IMR-90 (cell line): ENCODE data around the gene RGS12. TPM values are rescaled to one million over a fixed set of nuclear protein-coding genes. Genes with fewer than 3 reads are reported as not detected.

Experiments
- ATAC-seq: fragments of 200-7000 bp; cut with Tn5 transposase; 2 replicates; pipeline ENCODE4 v1.9.1; 2020; ENCODE audit warnings: low read depth, mild to moderate bottlenecking, moderate library complexity
- BruUV-seq: library from RNA; stranded (reverse); fragments of 400-500 nt; replicated peaks from 2 replicates; lab custom pipeline; 2021; lab: Mats Ljungman, UMichigan
- CTCF ChIA-PET: fragments of 300-600 bp; formaldehyde crosslinking; extraction: SDS; loops from one replicate; lab custom pipeline; 2021; ENCODE audit warnings: antibody characterized with exemption; lab: Yijun Ruan, JAX
- POLR2A ChIA-PET: fragments of 300-600 bp; sonication (Branson Sonifier 250); formaldehyde crosslinking; loops from one replicate; lab custom pipeline; 2022; ENCODE audit warnings: antibody characterized with exemption; ENCODE audit not compliant: unreplicated experiment; lab: Charles Lee
- DNase-seq: peaks from one replicate; pipeline ENCODE4 v3.0.0; 2013
- H2AFZ ChIP-seq: replicated peaks from 2 replicates; pipeline ENCODE3; 2013; ENCODE audit warnings: low read length, mild to moderate bottlenecking; ENCODE audit not compliant: poor library complexity
- H2AK5ac ChIP-seq: 2 replicates; pipeline ENCODE4 v1.6.1; 2013; ENCODE audit warnings: low read depth, low read length, inconsistent platforms
- H2AK9ac ChIP-seq: replicated peaks from 2 replicates; pipeline ENCODE3; 2013; ENCODE audit warnings: mild to moderate bottlenecking, low read depth, low read length, moderate library complexity; ENCODE audit not compliant: poor library complexity
- H2BK120ac ChIP-seq: 2 replicates; pipeline ENCODE4 v1.6.1; 2013; ENCODE audit warnings: low read depth, low read length, inconsistent platforms
- H2BK15ac ChIP-seq: 3 replicates; pipeline ENCODE4 v1.6.1; 2013; ENCODE audit warnings: low read depth, low read length, inconsistent platforms
- H2BK20ac ChIP-seq: 2 replicates; pipeline ENCODE4 v1.6.1; 2013; ENCODE audit warnings: low read depth, mild to moderate bottlenecking, inconsistent platforms, low read length, moderate library complexity
- H2BK5ac ChIP-seq: 2 replicates; pipeline ENCODE4 v1.6.1; 2013; ENCODE audit warnings: mild to moderate bottlenecking, low read depth, low read length, inconsistent platforms; ENCODE audit not compliant: poor library complexity, severe bottlenecking
- H3K14ac ChIP-seq: replicated peaks from 2 replicates; pipeline ENCODE4 v1.6.1; 2013; ENCODE audit warnings: low read depth, low read length, inconsistent platforms
- H3K18ac ChIP-seq: 2 replicates; pipeline ENCODE4 v1.6.1; 2013; ENCODE audit warnings: low read depth, low read length, control low read depth
- H3K23ac ChIP-seq: 2 replicates; pipeline ENCODE4 v1.6.1; 2013; ENCODE audit warnings: low read depth, low read length, inconsistent platforms
- H3K27ac ChIP-seq: 2 replicates; pipeline ENCODE4 v1.5.1; 2013; ENCODE audit warnings: mild to moderate bottlenecking, control low read depth, low read length; ENCODE audit not compliant: insufficient read depth
- H3K27me3 ChIP-seq: 2 replicates; pipeline ENCODE4 v1.6.1; 2013; ENCODE audit warnings: low read length; ENCODE audit not compliant: control insufficient read depth, insufficient read depth
- H3K36me3 ChIP-seq: 2 replicates; pipeline ENCODE4 v1.6.1; 2013; ENCODE audit warnings: low read length, mixed read lengths; ENCODE audit not compliant: control insufficient read depth, insufficient read depth
- H3K4ac ChIP-seq: 2 replicates; pipeline ENCODE4 v1.6.1; 2013; ENCODE audit warnings: low read depth, low read length, inconsistent platforms
- H3K4me1 ChIP-seq: 2 replicates; pipeline ENCODE4 v1.6.1; 2013; ENCODE audit warnings: low read length, mixed read lengths; ENCODE audit not compliant: control insufficient read depth, insufficient read depth
- H3K4me2 ChIP-seq: 2 replicates; pipeline ENCODE4 v1.6.1; 2013; ENCODE audit warnings: low read depth, mild to moderate bottlenecking, control low read depth, low read length, moderate library complexity
- H3K4me3 ChIP-seq: 2 replicates; pipeline ENCODE4 v1.5.1; 2013; ENCODE audit warnings: low read depth, mild to moderate bottlenecking, control low read depth, low read length, moderate library complexity; ENCODE audit not compliant: insufficient read depth
- H3K56ac ChIP-seq: 2 replicates; pipeline ENCODE4 v1.6.1; 2013; ENCODE audit warnings: low read length, inconsistent platforms; ENCODE audit not compliant: insufficient read depth; ENCODE audit errors: extremely low read depth
- H3K79me1 ChIP-seq, 2 experiments: 2 replicates each; pipeline ENCODE4 v1.6.1; 2013; ENCODE audit warnings: low read length in 2 of 2, inconsistent platforms in 1 of 2, low read depth in 1 of 2
- H3K9ac ChIP-seq: 2 replicates; pipeline ENCODE4 v1.6.1; 2013; ENCODE audit warnings: low read depth, low read length, control low read depth
- H3K9me1 ChIP-seq: 2 replicates; pipeline ENCODE4 v1.6.1; 2013; ENCODE audit warnings: low read length, inconsistent platforms; ENCODE audit not compliant: insufficient read depth
- H3K9me3 ChIP-seq: 2 replicates; pipeline ENCODE4 v1.6.1; 2013; ENCODE audit warnings: low read length; ENCODE audit not compliant: control insufficient read depth, insufficient read depth
- H4K20me1 ChIP-seq: 2 replicates; pipeline ENCODE4 v1.6.1; 2013; ENCODE audit warnings: low read length, inconsistent platforms; ENCODE audit not compliant: insufficient read depth
- H4K5ac ChIP-seq: 2 replicates; pipeline ENCODE4 v1.6.1; 2013; ENCODE audit warnings: mild to moderate bottlenecking, low read depth, low read length, control low read depth
- H4K8ac ChIP-seq, 2 experiments: 2 replicates each; pipeline ENCODE4 v1.6.1; 2013; ENCODE audit warnings: low read depth in 2 of 2, low read length in 2 of 2, control low read depth in 1 of 2, inconsistent platforms in 1 of 2
- H4K91ac ChIP-seq: 2 replicates; pipeline ENCODE4 v1.6.1; 2013; ENCODE audit warnings: low read depth, low read length, inconsistent platforms; ENCODE audit not compliant: insufficient read depth
- BHLHE40 ChIP-seq: fragments of 150-350 bp; IDR thresholded peaks from 2 replicates; pipeline ENCODE4 v1.6.1; 2016; ENCODE audit warnings: mild to moderate bottlenecking, low read depth, low read length
- CEBPB ChIP-seq: IDR thresholded peaks from 2 replicates; pipeline ENCODE4 v1.6.1; 2012; ENCODE audit warnings: low read depth, low read length, improper control_type of control experiment
- CHD1 ChIP-seq: IDR thresholded peaks from 2 replicates; pipeline ENCODE4 v1.6.1; 2012; ENCODE audit warnings: low read depth, low read length, improper control_type of control experiment
- FOS ChIP-seq: fragments of 150-350 bp; IDR thresholded peaks from 2 replicates; pipeline ENCODE4 v1.6.1; 2016; ENCODE audit warnings: low read depth, low read length
- MAFK ChIP-seq: IDR thresholded peaks from 2 replicates; pipeline ENCODE4 v1.6.1; 2012; ENCODE audit warnings: low read depth, low read length, improper control_type of control experiment
- MAZ ChIP-seq: IDR thresholded peaks from 2 replicates; pipeline ENCODE4 v1.6.1; 2012; ENCODE audit warnings: low read depth, mild to moderate bottlenecking, low read length, improper control_type of control experiment, moderate library complexity, borderline replicate concordance
- MXI1 ChIP-seq: IDR thresholded peaks from 2 replicates; pipeline ENCODE4 v1.6.1; 2012; ENCODE audit warnings: low read depth, mild to moderate bottlenecking, low read length, moderate library complexity, borderline replicate concordance
- NFE2L2 ChIP-seq: fragments of 150-350 bp; IDR thresholded peaks from 2 replicates; pipeline ENCODE4 v1.6.1; 2016; ENCODE audit warnings: low read depth, mild to moderate bottlenecking, low read length
- POLR2A ChIP-seq: IDR thresholded peaks from 2 replicates; pipeline ENCODE4 v1.6.1; 2012; ENCODE audit warnings: mild to moderate bottlenecking, low read depth, low read length
- RAD21 ChIP-seq: IDR thresholded peaks from 2 replicates; pipeline ENCODE4 v1.6.1; 2012; ENCODE audit warnings: low read length, improper control_type of control experiment
- RCOR1 ChIP-seq: IDR thresholded peaks from 2 replicates; pipeline ENCODE4 v1.6.1; 2012; ENCODE audit warnings: mild to moderate bottlenecking, low read length, improper control_type of control experiment; ENCODE audit not compliant: insufficient replicate concordance
- RFX5 ChIP-seq: IDR thresholded peaks from 2 replicates; pipeline ENCODE4 v1.8.0; 2012; ENCODE audit warnings: low read depth, mild to moderate bottlenecking, low read length, moderate library complexity
- SMC3 ChIP-seq: fragments of 150-350 bp; IDR thresholded peaks from 2 replicates; pipeline ENCODE4 v1.6.1; 2016; ENCODE audit warnings: low read depth, mild to moderate bottlenecking, antibody characterized with exemption, low read length, moderate library complexity
- WGBS, 2 experiments: methylation state at CpG; one replicate each; pipeline versions ENCODE4 v1.1.5 to v1.1.7; 2013; ENCODE audit warnings: missing lambda C conversion rate in 2 of 2; ENCODE audit not compliant: insufficient read length in 1 of 2; ENCODE audit errors: extremely low coverage in 2 of 2; 5-methylcytosine and 5-hydroxymethylcytosine counted together
- dilution Hi-C: fragments of 300-500 bp; cut with HindIII; formaldehyde crosslinking; loops from one replicate; pipeline ENCODE4 v1.14.3; 2018; ENCODE audit warnings: low sequenced_read_pairs; ENCODE audit not compliant: unreplicated experiment
- in situ Hi-C: fragments of 300-500 bp; cut with MboI; formaldehyde crosslinking; loops from 3 replicates; pipeline ENCODE4 v1.14.3; 2019; ENCODE audit warnings: low sequenced_read_pairs, inconsistent platforms, mixed read lengths
- intact Hi-C: fragments of 100-400 bp; cut with micrococcal nuclease; formaldehyde crosslinking; loops from 2 replicates; pipeline ENCODE4 v1.10.0; 2022
- polyA plus RNA-seq, 3 experiments: library from polyadenylated mRNA; depleted of rRNA; stranded (reverse); fragments of >200 nt; gene quantifications; 2 replicates each; pipeline ENCODE4 v1.2.3, GENCODE V29; 2012; ENCODE audit warnings: low replicate concordance in 1 of 3
- total RNA-seq: library from RNA; depleted of rRNA; stranded (reverse); fragments of >200 nt; gene quantifications from 2 replicates; pipeline ENCODE4 v1.2.3, GENCODE V29; 2012
- TF ChIP-seq, protein P1 (sequence below): conservative IDR thresholded peaks from 2 replicates; pipeline ENCODE4 v1.5.1; 2012; ENCODE audit warnings: mild to moderate bottlenecking, low read depth, low read length, improper control_type of control experiment
- TF ChIP-seq, protein P2 (sequence below): fragments of 150-350 bp; IDR thresholded peaks from 2 replicates; pipeline ENCODE4 v1.6.1; 2017; ENCODE audit warnings: mild to moderate bottlenecking, antibody characterized with exemption, low read length, low read depth

Gene RGS12
- total and polyA plus RNA-seq, 2 of the 4 experiments (the other 2 are of a cell fraction): 11.8 to 12.0 TPM

DNA sequence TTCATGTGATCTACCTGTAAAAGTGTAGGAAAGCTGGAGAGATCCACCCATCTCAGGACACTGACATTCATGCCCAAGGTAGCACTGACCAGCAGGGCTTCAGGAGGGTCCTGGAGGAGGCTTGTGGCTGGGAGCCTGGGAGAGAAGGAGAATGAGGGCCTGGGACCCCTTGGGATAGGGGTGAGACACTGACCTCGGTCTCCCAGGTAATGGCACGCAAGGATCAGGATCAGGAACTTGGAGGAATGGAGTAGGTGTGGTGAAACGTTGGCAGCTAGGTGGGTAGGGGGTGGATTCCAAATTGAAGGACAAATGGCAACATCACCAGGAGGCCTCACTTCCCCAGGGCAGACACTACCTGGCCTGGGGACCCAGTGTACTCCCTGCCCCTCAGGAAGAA is 12.4 kb upstream of the RGS12 start:
- no peak for DNase-seq
- H2AK9ac ChIP-seq: peak overlapping the region; percentile 46
- in situ Hi-C loops (no loop called here), dilution Hi-C loops (no loop called here), intact Hi-C loops (no loop called here)
- H3K14ac ChIP-seq: no peak overlapping the region
- no peaks in the 10 kb centered on the region for H3K4me1 ChIP-seq
- CTCF ChIA-PET: no interaction called here
- no peak overlapping the region for H4K5ac ChIP-seq
- no peak overlapping the region for H3K4me2 ChIP-seq
- no peak overlapping the region for H2BK15ac ChIP-seq
- no peak overlapping the region for H4K8ac ChIP-seq
- H3K9me3 ChIP-seq: peaks cover 2% of the 10 kb centered on the region
- WGBS, 2 experiments: no CpG with 5 or more reads among the region's 3 CpGs
- H3K56ac ChIP-seq: no peak overlapping the region
- H2BK5ac ChIP-seq: no peak overlapping the region
- no peak overlapping the region for H3K27ac ChIP-seq
- H3K4ac ChIP-seq: no peak overlapping the region
- no peak overlapping the region for H2BK20ac ChIP-seq
- no peaks in the 10 kb centered on the region for H3K79me1 ChIP-seq
- no peak overlapping the region for H3K4me3 ChIP-seq
- H3K36me3 ChIP-seq: no peaks in the 10 kb centered on the region
- no peak overlapping the region for H3K9ac ChIP-seq
- H4K91ac ChIP-seq: no peak overlapping the region
- no TSS peak for BruUV-seq
- H2AFZ ChIP-seq: no peak overlapping the region
- no peak overlapping the region for H3K23ac ChIP-seq
- H3K18ac ChIP-seq: no peak overlapping the region
- H3K9me1 ChIP-seq: no peaks in the 10 kb centered on the region
- H2BK120ac ChIP-seq: no peak overlapping the region
- no peaks in the 10 kb centered on the region for H4K20me1 ChIP-seq
- no peaks in the 10 kb centered on the region for H3K27me3 ChIP-seq
- TF ChIP-seq POLR2A (no peak), BHLHE40 (no peak), MAFK (no peak), FOS (no peak), CHD1 (no peak), MXI1 (no peak), SMC3 (no peak), MAZ (no peak), RCOR1 (no peak), RFX5 (no peak), CEBPB (no peak), RAD21 (no peak), NFE2L2 (no peak)
- TF ChIP-seq, protein P1, sequence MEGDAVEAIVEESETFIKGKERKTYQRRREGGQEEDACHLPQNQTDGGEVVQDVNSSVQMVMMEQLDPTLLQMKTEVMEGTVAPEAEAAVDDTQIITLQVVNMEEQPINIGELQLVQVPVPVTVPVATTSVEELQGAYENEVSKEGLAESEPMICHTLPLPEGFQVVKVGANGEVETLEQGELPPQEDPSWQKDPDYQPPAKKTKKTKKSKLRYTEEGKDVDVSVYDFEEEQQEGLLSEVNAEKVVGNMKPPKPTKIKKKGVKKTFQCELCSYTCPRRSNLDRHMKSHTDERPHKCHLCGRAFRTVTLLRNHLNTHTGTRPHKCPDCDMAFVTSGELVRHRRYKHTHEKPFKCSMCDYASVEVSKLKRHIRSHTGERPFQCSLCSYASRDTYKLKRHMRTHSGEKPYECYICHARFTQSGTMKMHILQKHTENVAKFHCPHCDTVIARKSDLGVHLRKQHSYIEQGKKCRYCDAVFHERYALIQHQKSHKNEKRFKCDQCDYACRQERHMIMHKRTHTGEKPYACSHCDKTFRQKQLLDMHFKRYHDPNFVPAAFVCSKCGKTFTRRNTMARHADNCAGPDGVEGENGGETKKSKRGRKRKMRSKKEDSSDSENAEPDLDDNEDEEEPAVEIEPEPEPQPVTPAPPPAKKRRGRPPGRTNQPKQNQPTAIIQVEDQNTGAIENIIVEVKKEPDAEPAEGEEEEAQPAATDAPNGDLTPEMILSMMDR: no peak
- TF ChIP-seq, protein P2, sequence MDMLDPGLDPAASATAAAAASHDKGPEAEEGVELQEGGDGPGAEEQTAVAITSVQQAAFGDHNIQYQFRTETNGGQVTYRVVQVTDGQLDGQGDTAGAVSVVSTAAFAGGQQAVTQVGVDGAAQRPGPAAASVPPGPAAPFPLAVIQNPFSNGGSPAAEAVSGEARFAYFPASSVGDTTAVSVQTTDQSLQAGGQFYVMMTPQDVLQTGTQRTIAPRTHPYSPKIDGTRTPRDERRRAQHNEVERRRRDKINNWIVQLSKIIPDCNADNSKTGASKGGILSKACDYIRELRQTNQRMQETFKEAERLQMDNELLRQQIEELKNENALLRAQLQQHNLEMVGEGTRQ: no peak
- no peak overlapping the region for H2AK5ac ChIP-seq
- ATAC-seq: no peak
- POLR2A ChIA-PET: no interaction called here
